HEK293 (cell line): Measurements from ENCODE around the gene GPR4.

ENCODE experiments used
- CTCF ChIA-PET: fragments of 350-600 bp; formaldehyde crosslinking; extraction: SDS; loops from one replicate; lab custom pipeline; 2021; ENCODE audit warnings: antibody characterized with exemption; lab: Yijun Ruan, JAX
- POLR2A ChIA-PET: fragments of 300-600 bp; formaldehyde crosslinking; extraction: SDS; loops from one replicate; lab custom pipeline; 2020; ENCODE audit warnings: antibody characterized with exemption, inconsistent platforms; lab: Yijun Ruan, JAX
- H3K27ac ChIP-seq: fragments of 200-500 bp; sonication (Bioruptor generic); 2 replicates; pipeline ENCODE4 v1.5.1; 2014; ENCODE audit warnings: low read depth, low read length, control low read depth, inconsistent platforms; ENCODE audit errors: extremely low read depth
- H3K36me3 ChIP-seq, 2 experiments: fragments of 200-500 bp in 1 of 2; sonication (Bioruptor generic) in 1 of 2; 1 replicate in 1 of 2; 2 replicates in 1 of 2; pipeline ENCODE4 v1.5.1; 2014 to 2017; ENCODE audit warnings: inconsistent platforms in 2 of 2, low read length in 2 of 2; ENCODE audit not compliant: control insufficient read depth in 2 of 2, insufficient read depth in 1 of 2
- H3K4me1 ChIP-seq: fragments of 200-500 bp; sonication (Bioruptor generic); 2 replicates; pipeline ENCODE4 v1.5.1; 2014; ENCODE audit warnings: mild to moderate bottlenecking, low read length, inconsistent platforms; ENCODE audit not compliant: control insufficient read depth, insufficient read depth
- H3K4me3 ChIP-seq: 2 replicates; pipeline ENCODE4 v1.5.1; 2011; ENCODE audit warnings: low read depth, mild to moderate bottlenecking, control low read depth, low read length, moderate library complexity
- H3K9me3 ChIP-seq: fragments of 200-500 bp; sonication (Bioruptor generic); 2 replicates; pipeline ENCODE4 v1.5.1; 2014; ENCODE audit warnings: low read depth, low read length, inconsistent platforms; ENCODE audit not compliant: control insufficient read depth, insufficient read depth
- BCL6B ChIP-seq: fragments of 450-650 bp; formaldehyde crosslinking; IDR thresholded peaks from 2 replicates; pipeline ENCODE4 v1.5.1; 2017; ENCODE audit warnings: missing biosample characterization, missing genetic modification characterization
- GFI1B ChIP-seq: fragments of 450-650 bp; formaldehyde crosslinking; IDR thresholded peaks from 2 replicates; pipeline ENCODE4 v1.5.1; 2016; ENCODE audit warnings: missing biosample characterization, missing genetic modification characterization
- GLI2 ChIP-seq: fragments of 450-650 bp; formaldehyde crosslinking; IDR thresholded peaks from 2 replicates; pipeline ENCODE4; 2017; ENCODE audit warnings: missing biosample characterization, missing genetic modification characterization, low read depth, borderline replicate concordance
- GLIS2 ChIP-seq: fragments of 450-650 bp; formaldehyde crosslinking; IDR thresholded peaks from 2 replicates; pipeline ENCODE4 v1.5.1; 2016; ENCODE audit warnings: missing biosample characterization, missing genetic modification characterization
- HOXD13 ChIP-seq: sonication (generic); formaldehyde crosslinking; IDR thresholded peaks from 2 replicates; pipeline ENCODE4 v1.8.0; 2022; ENCODE audit warnings: missing genetic modification reagents, borderline replicate concordance
- IKZF3 ChIP-seq: fragments of 450-650 bp; IDR thresholded peaks from 2 replicates; pipeline ENCODE4 v1.5.0; 2018; ENCODE audit warnings: missing biosample characterization, mild to moderate bottlenecking, missing genetic modification characterization, moderate library complexity
- KLF17 ChIP-seq: fragments of 450-650 bp; formaldehyde crosslinking; IDR thresholded peaks from 2 replicates; pipeline ENCODE4 v1.5.1; 2016; ENCODE audit warnings: missing biosample characterization, missing genetic modification characterization
- SP3 ChIP-seq: fragments of 450-650 bp; formaldehyde crosslinking; IDR thresholded peaks from 2 replicates; pipeline ENCODE4 v1.5.1; 2016; ENCODE audit warnings: missing biosample characterization, missing genetic modification characterization
- TCF7L2 ChIP-seq: IDR thresholded peaks from 2 replicates; pipeline ENCODE4 v1.6.1; 2011; ENCODE audit warnings: low read depth, mild to moderate bottlenecking, inconsistent platforms, low read length, moderate library complexity, borderline replicate concordance
- ZBTB11 ChIP-seq: fragments of 450-650 bp; formaldehyde crosslinking; conservative IDR thresholded peaks from 2 replicates; pipeline ENCODE4 v1.5.1; 2016; ENCODE audit warnings: low read depth, missing biosample characterization, missing genetic modification characterization
- ZBTB21 ChIP-seq: fragments of 450-650 bp; formaldehyde crosslinking; IDR thresholded peaks from 2 replicates; pipeline ENCODE4 v1.5.1; 2017; ENCODE audit warnings: missing biosample characterization, missing genetic modification characterization
- ZBTB44 ChIP-seq: fragments of 450-650 bp; IDR thresholded peaks from 2 replicates; pipeline ENCODE4 v1.5.1; 2018; ENCODE audit warnings: missing biosample characterization, mild to moderate bottlenecking, missing genetic modification characterization
- ZNF138 ChIP-seq: fragments of 450-650 bp; formaldehyde crosslinking; IDR thresholded peaks from 2 replicates; pipeline ENCODE4 v1.5.1; 2016; ENCODE audit warnings: missing biosample characterization, missing genetic modification characterization, borderline replicate concordance
- ZNF140 ChIP-seq: fragments of 450-650 bp; formaldehyde crosslinking; IDR thresholded peaks from 2 replicates; pipeline ENCODE4 v1.5.1; 2016; ENCODE audit warnings: missing biosample characterization, missing genetic modification characterization
- ZNF202 ChIP-seq: fragments of 450-650 bp; formaldehyde crosslinking; IDR thresholded peaks from 2 replicates; pipeline ENCODE4 v1.5.1; 2016; ENCODE audit warnings: missing biosample characterization, missing genetic modification characterization, borderline replicate concordance
- ZNF302 ChIP-seq: fragments of 450-650 bp; formaldehyde crosslinking; IDR thresholded peaks from 2 replicates; pipeline ENCODE4 v1.5.1; 2016; ENCODE audit warnings: missing biosample characterization, missing genetic modification characterization, low read depth
- ZNF394 ChIP-seq: fragments of 450-650 bp; formaldehyde crosslinking; IDR thresholded peaks from 2 replicates; pipeline ENCODE4 v1.5.1; 2016; ENCODE audit warnings: missing biosample characterization, missing genetic modification characterization, mild to moderate bottlenecking, moderate library complexity, borderline replicate concordance
- ZNF449 ChIP-seq: fragments of 450-650 bp; formaldehyde crosslinking; IDR thresholded peaks from 2 replicates; pipeline ENCODE4 v1.5.1; 2017; ENCODE audit warnings: missing biosample characterization, mild to moderate bottlenecking, missing genetic modification characterization, moderate library complexity
- ZNF488 ChIP-seq: fragments of 450-650 bp; formaldehyde crosslinking; IDR thresholded peaks from 2 replicates; pipeline ENCODE4 v1.5.1; 2016; ENCODE audit warnings: missing biosample characterization, missing genetic modification characterization
- ZNF514 ChIP-seq: fragments of 450-650 bp; formaldehyde crosslinking; IDR thresholded peaks from 2 replicates; pipeline ENCODE4 v1.5.1; 2016; ENCODE audit warnings: missing biosample characterization, missing genetic modification characterization
- ZNF521 ChIP-seq: fragments of 450-650 bp; formaldehyde crosslinking; IDR thresholded peaks from 2 replicates; pipeline ENCODE4 v1.5.1; 2017; ENCODE audit warnings: missing biosample characterization, mild to moderate bottlenecking, missing genetic modification characterization
- ZNF621 ChIP-seq: fragments of 450-650 bp; formaldehyde crosslinking; IDR thresholded peaks from 2 replicates; pipeline ENCODE4 v1.5.1; 2017; ENCODE audit warnings: missing biosample characterization, missing genetic modification characterization
- ZNF658 ChIP-seq: fragments of 450-650 bp; formaldehyde crosslinking; IDR thresholded peaks from 2 replicates; pipeline ENCODE4; 2016; ENCODE audit warnings: missing biosample characterization, missing genetic modification characterization
- ZNF747 ChIP-seq: fragments of 450-650 bp; formaldehyde crosslinking; IDR thresholded peaks from 2 replicates; pipeline ENCODE4 v1.5.1; 2016; ENCODE audit warnings: missing biosample characterization, missing genetic modification characterization
- ZSCAN16 ChIP-seq: fragments of 450-650 bp; formaldehyde crosslinking; IDR thresholded peaks from 2 replicates; pipeline ENCODE4 v1.5.1; 2016; ENCODE audit warnings: missing biosample characterization, missing genetic modification characterization

The GPR4 gene

GRCh38 chr19:45591638-45592005, 10.4 kb downstream of the GPR4 start:
- ChIA-PET POLR2A (interaction anchor here (0.8 kb wide), 1 partner anchor 24 kb away, joined by 4 read pairs; no protein-coding TSS in a partner anchor), CTCF (interaction anchor here (0.7 to 2.6 kb wide), 7 partner anchors 13 to 106 kb away, joined by 3 to 36 read pairs (median 5); no protein-coding TSS in a partner anchor)
- no peaks in the 10 kb centered on the region for H3K9me3 ChIP-seq
- no peak overlapping the region for H3K4me3 ChIP-seq
- no peak overlapping the region for H3K27ac ChIP-seq
- no peak for TF ChIP-seq ZNF138 (tag by site-specific recombination)
- TF ChIP-seq SP3 (tag by site-specific recombination), result no peak
- no peak for TF ChIP-seq ZBTB21 (tag by site-specific recombination)
- no peak for TF ChIP-seq IKZF3 (tag by site-specific recombination)
- TF ChIP-seq ZSCAN16 (tag by site-specific recombination), result no peak
- TF ChIP-seq BCL6B (tag by site-specific recombination), result no peak
- TF ChIP-seq ZNF449 (tag by site-specific recombination), result no peak
- no peaks in the 10 kb centered on the region for H3K36me3 ChIP-seq
- H3K4me1 ChIP-seq, result no peaks in the 10 kb centered on the region

GRCh38 chr19:45591004-45591637, 10.9 kb downstream of the GPR4 start:
- ChIA-PET CTCF (interaction anchor here (0.6 to 2.6 kb wide), 11 partner anchors 14 to 207 kb away, joined by 3 to 36 read pairs (median 3); partner anchors contain the start of gene QPCTL), POLR2A (interaction anchor here (0.8 to 1.2 kb wide), 2 partner anchors 25 to 50 kb away, joined by 3 to 4 read pairs; no protein-coding TSS in a partner anchor)
- TF ChIP-seq TCF7L2 (no peak), ZNF488 (tag by site-specific recombination) (no peak), ZNF747 (tag by site-specific recombination) (no peak), ZBTB11 (tag by site-specific recombination) (no peak), GLI2 (tag by site-specific recombination) (no peak), ZBTB44 (tag by site-specific recombination) (no peak), ZNF202 (tag by site-specific recombination) (no peak), ZNF521 (tag by site-specific recombination) (no peak), GLIS2 (tag by site-specific recombination) (no peak), ZNF394 (tag by site-specific recombination) (no peak), GFI1B (tag by site-specific recombination) (no peak), ZNF658 (tag by site-specific recombination) (no peak), HOXD13 (CRISPR knock-in tag) (no peak), ZNF621 (no peak), ZNF514 (tag by site-specific recombination) (no peak), KLF17 (tag by site-specific recombination) (no peak), ZNF302 (tag by site-specific recombination) (no peak), ZNF140 (tag by site-specific recombination) (no peak)

More at GRCh38 chr19:45591004-45591637, 10.9 kb downstream of the GPR4 start:
- Histone ChIP-seq H3K9me3 (no peaks in the 10 kb centered on the region), H3K4me3 (no peak overlapping the region), H3K36me3 (no peaks in the 10 kb centered on the region), H3K4me1 (no peaks in the 10 kb centered on the region), H3K27ac (no peak overlapping the region)
